HCT116 (cell line): ENCODE results near the gene MRPL44.
A peak's percentile ranks its signal among the peaks of the same experiment; 100 is the strongest.

ENCODE experiments used
- CEBPB ChIP-seq: IDR thresholded peaks from 2 replicates; pipeline ENCODE4 v1.6.1; 2012; ENCODE audit warnings: low read depth
- JUND ChIP-seq: IDR thresholded peaks from 2 replicates; pipeline ENCODE4 v1.6.1; 2012
- POLR2A ChIP-seq: IDR thresholded peaks from 2 replicates; pipeline ENCODE4 v1.7.0; 2011; ENCODE audit warnings: borderline replicate concordance; ENCODE audit not compliant: insufficient read depth, insufficient read length; ENCODE audit errors: extremely low read depth
- POLR2AphosphoS5 ChIP-seq: IDR thresholded peaks from 2 replicates; pipeline ENCODE4 v1.6.1; 2011; ENCODE audit warnings: mild to moderate bottlenecking, low read depth, low read length, moderate library complexity
- YY1 ChIP-seq: IDR thresholded peaks from 2 replicates; pipeline ENCODE4 v1.6.1; 2011; ENCODE audit warnings: low read length, low read depth, moderate library complexity, mild to moderate bottlenecking; ENCODE audit not compliant: insufficient replicate concordance; ENCODE audit errors: extremely low read depth
- ZNF274 ChIP-seq: fragments of 200-500 bp; sonication (Bioruptor generic); IDR thresholded peaks from 2 replicates; pipeline ENCODE4 v1.6.1; 2014; ENCODE audit warnings: mild to moderate bottlenecking, low read depth, low read length, inconsistent platforms
- TF ChIP-seq, protein P1 (sequence below), 3 experiments: fragments of 200-600 bp in 1 of 3; sonication (generic) in 1 of 3; IDR thresholded peaks in 2 of 3; conservative IDR thresholded peaks in 1 of 3; 2 replicates each; pipeline ENCODE4 v1.5.1; 2012 to 2017; ENCODE audit warnings: low read depth in 2 of 3, low read length in 2 of 3, antibody characterized with exemption in 1 of 3, borderline replicate concordance in 1 of 3, control low read depth in 1 of 3, mild to moderate bottlenecking in 1 of 3, mixed read lengths in 1 of 3, mixed run types in 1 of 3, moderate library complexity in 1 of 3; ENCODE audit not compliant: insufficient read depth in 1 of 3

DNA sequence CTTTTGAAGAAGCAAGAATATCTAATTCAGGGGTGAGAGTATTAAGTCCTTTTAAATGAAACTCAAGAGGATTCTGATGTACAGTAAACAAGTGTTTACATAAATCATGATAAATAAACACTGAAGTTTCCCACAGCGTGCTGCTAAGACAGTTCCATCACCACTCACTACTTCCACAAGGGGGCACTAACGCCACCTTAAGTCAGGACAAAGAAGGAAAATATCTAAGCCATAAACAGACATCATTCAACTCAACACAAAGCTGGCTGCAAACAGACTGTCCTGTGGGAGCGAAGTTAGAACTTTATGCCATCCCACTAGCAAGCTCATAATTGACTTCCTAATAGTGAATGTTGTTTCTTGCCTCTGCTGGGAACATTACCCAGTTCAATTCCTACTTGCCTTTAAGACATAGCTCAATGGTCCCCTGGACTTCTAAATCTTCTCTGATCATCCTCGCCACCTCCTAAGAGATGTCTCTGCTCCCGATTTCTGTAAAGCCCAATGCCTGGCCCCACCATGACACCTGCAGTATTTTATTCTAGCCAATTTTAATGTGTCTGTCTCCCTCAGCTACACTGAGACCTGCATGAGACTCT lies 36.5 kb downstream of the MRPL44 start:
- TF ChIP-seq POLR2A (no peak), ZNF274 (no peak), CEBPB (no peak), YY1 (no peak), JUND (no peak), POLR2AphosphoS5 (peak; percentile 23; the same call in 1 of the 2 replicates)
- TF ChIP-seq, protein P1, sequence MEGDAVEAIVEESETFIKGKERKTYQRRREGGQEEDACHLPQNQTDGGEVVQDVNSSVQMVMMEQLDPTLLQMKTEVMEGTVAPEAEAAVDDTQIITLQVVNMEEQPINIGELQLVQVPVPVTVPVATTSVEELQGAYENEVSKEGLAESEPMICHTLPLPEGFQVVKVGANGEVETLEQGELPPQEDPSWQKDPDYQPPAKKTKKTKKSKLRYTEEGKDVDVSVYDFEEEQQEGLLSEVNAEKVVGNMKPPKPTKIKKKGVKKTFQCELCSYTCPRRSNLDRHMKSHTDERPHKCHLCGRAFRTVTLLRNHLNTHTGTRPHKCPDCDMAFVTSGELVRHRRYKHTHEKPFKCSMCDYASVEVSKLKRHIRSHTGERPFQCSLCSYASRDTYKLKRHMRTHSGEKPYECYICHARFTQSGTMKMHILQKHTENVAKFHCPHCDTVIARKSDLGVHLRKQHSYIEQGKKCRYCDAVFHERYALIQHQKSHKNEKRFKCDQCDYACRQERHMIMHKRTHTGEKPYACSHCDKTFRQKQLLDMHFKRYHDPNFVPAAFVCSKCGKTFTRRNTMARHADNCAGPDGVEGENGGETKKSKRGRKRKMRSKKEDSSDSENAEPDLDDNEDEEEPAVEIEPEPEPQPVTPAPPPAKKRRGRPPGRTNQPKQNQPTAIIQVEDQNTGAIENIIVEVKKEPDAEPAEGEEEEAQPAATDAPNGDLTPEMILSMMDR (IDR thresholded peaks at IDR 0.05 in 2 of 3, conservative IDR thresholded peaks at IDR 0.05 in 1 of 3; ENCODE audit: borderline replicate concordance in 1 of 3, insufficient read depth in 1 of 3, low read depth in 2 of 3, low read length in 2 of 3), result peak; percentile 76 to 89 (median 87)
